ENCODE results near the gene PSMD4.
"Not testable (repeated sequence)": the region's sequence is repeated elsewhere in the genome, so short reads cannot be mapped to it uniquely, and the experiment has no call there.

PSMD4 gene

DNA sequence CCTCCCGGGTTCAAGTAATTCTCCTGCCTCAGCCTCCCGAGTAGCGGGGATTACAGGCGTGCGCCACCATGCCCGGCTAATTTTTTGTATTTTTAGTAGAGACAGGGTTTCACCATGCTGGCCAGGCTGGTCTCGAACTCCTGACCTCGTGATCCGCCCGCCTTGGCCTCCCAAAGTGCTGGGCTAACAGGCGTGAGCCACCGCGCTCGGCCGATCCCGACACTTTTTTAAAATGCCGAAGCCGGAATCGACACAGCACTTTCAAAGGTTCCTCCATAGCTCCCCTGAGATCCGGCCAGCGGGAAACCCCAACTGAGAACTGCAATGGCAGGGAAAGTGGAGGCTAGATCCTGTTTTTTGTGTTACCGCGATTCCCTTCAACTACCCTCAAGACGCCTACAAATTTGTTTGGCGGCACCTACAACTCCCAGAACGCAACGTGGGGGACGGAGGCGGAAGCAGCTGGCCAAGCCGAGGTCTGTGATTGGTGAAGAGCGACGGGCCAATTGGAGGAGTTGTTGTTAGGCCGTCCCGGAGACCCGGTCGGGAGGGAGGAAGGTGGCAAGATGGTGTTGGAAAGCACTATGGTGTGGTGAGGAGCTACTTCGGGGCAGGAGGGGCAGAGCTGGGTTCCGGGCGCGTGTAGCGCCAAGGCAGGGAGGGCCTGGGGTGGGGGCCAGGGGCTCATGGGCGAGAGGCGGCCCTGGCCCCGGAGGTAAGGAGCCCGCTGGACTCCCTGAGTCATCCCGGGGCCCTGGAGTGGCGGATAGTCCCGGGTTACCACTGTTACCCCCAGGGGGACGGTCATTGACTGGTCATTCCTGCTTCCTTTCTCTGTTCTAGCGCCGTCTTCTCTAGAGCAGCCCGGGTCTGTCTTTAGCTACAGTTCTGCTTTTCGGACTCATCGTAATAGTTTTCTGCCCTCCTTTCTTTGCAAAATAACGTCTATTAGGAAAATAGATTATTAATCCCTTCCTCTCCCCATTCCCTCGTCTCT is at the start of gene PSMD4:
Gene PSMD4, plus strand, starts transcription at position 518 of the 997 bp plus-strand sequence. Its CDS starts 49 bp downstream, at position 567.
- DNase-seq, result peak; percentile 93

DNA sequence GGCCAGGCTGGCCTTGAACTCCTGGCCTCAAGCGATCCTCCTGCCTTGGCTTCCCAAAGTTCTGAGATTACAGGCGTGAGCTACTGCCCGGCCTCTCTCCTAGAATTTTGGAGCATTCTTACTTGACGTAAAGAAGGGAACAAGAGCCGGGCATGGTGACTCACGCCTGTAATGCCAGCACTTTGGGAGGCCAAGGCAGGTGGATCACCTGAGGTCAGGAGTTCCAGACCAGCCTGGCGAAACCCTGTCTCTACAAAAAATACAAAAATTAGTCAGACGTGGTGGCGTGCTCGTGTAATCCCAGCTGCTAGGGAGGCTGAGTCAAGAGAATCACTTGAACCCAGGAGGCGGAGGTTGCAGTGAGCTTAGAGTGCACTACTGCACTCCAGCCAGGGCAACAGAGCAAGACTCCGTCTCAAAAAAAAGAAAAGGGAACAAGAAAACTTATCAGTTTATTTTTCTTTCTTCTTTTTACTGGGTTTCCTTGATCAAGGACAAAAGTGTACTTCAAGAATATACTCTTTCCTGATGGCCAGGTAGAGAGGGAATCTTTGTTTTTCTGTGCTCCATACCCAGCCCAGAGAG is 49.1 kb upstream of the PSMD4 start:
- DNase-seq, result not testable (repeated sequence)

DNA sequence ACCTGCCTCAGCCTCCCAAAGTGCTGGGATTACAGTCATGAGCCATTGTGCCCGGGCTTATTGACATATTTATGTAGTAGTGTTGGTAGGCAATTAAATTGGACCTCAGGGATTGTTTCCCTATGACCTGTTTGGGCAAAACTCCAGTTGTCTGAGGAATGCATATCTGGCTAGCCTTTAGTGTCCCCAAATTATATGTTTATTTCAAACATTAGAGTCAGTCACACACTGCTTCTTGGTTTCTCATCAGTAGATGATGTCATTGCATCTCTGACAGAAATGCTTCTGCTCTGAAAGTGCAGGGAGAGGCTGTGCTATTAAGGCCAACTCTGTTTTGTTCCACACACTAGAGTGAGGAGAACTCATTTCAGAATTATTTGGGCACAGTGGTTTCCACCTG is 43.7 kb upstream of the PSMD4 start:
- no peak for DNase-seq

DNA sequence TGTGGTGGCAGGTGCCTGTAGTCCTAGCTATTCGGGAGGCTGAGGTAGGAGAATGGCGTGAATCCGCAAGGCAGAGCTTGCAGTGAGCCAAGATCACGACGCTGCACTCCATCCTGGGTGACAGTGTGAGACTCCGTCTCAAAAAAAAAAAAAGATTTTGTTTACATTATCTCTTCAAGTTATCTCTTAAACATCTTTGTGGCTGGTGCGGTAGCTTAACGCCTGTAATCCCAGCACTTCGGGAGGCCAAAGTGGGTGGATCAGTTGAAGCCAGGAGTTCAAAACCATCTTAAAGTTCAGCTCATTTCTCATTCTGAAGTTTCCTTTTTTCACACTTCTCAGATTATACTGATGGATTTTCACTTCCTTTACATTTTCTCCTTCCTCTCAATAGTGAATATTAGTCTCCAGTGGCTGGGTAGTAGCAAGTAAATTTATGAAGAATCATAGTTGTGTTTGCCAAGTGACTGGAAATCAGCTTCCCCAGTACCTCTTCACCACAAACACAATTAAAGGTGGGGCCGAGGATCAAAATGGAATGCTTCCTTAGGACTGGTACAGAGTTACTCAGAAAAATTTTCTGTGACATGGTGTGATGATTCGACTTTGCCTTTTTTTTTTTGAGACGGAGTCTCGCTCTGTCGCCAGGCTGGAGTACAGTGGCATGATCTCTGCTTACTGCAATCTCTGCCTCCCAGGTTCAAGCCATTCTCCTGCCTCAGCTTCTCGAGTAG is 42.4 kb upstream of the PSMD4 start:
- DNase-seq, result no peak

DNA sequence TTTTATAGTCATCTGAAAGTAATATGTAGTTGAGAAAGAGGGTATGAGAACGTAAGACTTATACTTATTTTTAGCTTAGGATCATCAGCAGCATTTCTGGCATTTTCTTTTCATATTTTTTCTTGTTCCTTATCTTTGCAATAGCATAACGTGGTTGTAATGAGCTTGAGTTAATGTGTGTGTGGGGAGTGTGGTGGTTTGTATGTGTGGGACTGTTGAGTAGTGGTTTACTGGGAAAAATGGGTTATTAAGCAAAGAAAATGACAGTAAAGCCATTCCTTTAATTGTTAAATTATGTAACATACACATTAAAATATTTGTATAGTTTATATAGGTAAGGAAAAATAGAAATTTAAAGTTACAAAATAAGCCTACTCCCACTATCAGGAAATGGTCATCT is 41.0 kb upstream of the PSMD4 start:
- DNase-seq, result no peak

DNA sequence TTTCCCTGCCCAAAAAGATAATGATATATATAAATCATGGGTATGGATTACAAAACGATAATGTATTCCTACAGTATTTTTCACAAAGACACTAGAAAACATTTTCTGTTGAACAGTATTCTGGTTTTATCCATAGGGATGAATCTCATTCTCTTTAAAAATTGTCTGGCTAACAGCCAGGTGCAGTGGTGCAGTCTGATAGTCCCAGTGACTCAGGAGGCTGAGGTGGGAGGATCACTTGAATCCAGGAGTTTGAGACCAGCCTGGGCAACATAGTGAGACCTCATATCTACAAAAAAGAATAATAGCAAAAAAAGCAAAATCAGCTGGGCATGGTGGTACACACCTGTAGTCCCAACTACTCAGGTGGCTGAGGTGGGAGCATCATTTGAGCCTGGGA is 32.9 kb upstream of the PSMD4 start:
- DNase-seq, result no peak

DNA sequence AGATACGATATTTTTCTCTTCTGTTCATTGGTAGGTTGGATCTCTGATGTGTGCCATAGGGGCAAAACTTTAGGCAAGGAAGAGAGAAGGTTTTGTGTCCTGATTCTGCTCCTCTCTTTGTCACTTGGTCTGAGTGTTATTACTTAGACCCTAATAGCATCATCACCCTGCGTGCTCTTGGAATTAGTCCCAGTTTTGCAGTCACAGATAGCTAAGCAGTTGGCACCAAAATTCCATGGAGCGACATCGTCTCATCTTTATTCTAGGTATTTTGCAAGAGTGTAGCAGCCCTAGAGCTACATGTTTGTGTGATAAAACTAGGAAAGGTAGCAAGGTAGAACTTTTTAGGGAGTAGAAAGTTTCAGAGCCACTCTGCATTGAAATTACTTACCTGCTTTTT is 32.4 kb upstream of the PSMD4 start:
- DNase-seq, result no peak

DNA sequence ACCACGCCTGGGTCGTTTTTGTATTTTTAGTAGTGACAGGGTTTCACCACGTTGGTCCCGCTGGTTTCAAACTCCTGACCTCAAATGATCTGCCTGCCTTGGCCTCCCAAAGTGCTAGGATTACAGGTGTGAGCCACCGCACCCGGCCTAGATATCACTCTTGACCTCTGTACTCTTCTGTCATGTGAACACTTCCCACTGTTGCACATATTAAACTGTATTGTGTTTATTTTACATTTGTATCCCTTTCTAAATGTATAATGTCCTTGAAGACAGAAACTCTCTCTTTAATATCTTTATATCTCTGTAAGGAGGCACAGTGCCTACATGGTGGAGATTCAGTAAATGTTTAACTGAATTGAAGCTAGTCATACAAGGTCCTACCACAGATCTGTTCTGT is 19.3 kb upstream of the PSMD4 start:
- no peak for DNase-seq

DNA sequence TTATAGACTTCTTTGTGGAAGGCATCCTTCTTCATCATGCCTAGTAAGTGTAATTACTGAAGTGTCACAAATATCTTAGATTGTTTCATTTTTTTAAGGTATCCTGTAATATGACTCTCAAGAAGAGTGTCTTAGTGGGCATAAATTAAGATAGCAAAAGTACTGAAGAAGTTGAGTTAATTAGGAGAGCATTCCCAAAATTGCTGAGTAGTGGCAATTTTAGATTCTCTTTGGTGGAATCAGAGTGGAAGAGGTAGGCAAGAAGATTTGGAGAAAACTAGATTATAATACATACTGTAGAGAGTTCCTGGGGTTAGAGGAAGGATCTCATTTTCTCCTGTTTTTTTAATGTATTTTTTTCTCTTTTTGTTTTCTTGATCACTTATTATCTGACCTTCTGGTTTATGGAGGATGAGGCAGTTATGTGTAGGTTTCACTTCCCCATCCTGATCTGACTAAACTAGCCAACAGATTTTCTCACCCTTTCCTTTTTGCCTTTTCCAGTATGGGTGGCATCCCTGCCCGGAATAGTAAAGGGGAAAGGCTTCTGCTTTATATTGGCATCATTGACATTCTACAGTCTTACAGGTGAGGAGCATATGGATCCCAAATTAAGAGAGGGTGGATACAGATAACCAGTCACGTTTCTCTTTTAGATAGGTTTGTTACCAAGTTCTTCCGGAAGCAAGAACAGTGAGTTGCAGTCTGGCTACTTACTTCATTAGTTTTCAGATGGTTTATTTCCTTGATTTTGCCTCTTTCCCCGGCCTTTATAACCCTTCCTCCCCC is 16.7 kb upstream of the PSMD4 start:
- DNase-seq, result no peak

DNA sequence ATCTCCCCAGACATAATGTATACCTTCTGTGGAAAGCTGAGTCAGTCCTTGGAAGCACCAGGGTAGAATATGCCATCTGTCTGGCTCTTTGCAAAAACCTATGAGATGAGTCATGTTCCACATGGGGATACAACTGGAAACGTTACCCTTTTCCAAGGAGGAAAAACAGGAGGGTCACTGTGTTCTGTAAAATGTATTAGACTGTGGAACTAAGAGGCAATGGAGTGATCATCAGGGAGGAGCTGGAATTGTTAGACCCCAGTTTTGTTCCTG is 16.1 kb upstream of the PSMD4 start:
- DNase-seq, result no peak

DNA sequence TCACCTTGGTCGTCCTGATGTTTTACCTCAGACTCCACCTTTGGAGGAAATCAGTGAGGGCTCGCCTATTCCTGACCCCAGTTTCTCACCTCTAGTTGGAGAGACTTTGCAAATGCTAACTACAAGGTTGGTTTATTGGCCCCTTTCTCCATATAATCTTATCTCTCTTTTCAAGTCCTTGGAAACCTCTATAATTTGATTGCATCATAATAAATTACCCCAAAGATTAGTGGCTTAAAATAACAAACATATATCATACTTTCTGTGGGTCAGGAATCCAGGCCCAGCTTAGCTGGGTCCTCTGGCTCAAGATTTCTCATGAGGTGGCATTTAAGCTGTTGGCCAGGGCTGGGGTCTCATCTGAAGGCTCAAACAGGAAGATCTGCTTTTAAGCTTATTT is 12.1 kb upstream of the PSMD4 start:
- no peak for DNase-seq

DNA sequence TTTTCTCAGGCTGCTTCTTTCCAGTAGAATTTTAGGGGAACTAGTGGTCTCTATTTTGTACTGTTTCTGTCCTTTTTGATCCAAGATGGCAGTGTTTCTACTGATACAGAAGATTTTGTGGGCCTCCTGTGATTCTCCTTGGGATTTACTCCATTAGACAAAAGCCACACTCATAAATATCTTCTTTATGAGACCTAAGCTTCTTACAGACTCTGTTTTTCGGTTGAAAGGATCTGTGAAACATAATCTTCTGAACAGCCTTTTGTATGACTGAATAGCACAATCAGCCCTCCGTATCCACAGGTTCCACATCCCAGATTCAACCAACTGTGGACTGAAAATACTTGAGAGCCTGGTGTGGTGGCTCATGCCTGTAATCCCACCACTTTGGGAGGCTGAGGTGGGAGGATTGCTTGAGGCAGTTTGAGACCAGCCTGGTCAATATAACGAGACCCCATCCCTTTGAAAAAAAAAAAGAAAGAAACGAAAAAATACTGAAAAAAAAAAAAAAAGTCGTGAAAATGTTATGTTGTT is 10.8 kb upstream of the PSMD4 start:
- DNase-seq, result no peak

DNA sequence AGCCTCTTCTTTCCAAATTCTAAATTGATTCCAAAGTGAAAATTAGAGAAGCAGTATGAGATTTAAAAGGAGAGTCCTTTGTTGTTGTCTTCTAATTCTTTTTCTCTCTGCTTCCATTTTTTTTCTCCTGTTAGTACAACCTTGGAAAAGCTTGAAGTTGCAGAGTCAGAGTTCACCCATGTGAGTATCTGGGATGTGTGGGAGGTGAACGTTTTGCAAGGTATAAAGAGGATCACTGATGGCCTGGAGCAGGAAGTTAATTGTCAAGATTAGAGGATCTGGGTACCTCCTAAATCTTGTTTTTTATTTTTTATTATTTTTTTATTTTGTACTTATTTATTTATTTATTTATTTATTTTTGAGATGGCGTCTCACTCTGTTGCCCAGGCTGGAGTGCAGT is 7.7 kb upstream of the PSMD4 start:
- no peak for DNase-seq

DNA sequence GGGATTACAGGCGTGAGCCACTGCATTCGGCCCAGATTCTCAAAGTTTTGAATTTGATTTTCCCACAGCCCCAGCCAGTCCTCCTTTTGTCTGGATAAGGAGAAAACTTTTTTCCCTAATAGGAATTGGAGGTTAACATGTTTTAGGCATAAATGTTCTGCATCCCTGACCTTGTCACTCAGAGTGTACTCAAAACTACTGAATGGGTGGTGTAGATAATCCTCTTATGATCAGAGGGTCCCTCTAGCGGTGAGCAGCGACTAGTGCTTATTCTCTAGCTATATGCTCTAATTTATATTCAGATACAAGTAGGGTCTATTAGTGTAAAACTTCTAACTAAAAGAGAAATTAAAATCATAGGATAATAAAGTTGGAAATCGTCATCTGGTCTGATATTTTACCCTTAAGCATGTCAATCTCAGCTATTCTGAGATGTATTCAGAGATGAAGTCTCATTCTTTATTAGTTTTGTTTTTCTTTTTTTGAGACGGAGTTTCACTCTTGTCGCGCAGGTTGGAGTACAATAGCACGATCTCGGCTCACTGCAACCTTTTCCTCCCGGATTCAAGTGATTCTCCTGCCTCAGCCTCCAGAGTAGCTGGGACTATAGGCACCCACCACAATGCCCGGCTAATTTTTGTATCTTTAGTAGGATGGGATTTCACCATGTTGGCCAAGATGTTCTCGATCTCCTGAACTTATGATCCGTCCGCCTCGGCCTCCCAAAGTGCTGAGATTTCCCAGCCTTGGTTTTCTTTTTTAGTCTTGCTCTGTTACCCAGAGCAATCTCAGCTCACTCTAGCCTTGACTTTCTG is 2.7 kb upstream of the PSMD4 start:
- DNase-seq, result no peak

DNA sequence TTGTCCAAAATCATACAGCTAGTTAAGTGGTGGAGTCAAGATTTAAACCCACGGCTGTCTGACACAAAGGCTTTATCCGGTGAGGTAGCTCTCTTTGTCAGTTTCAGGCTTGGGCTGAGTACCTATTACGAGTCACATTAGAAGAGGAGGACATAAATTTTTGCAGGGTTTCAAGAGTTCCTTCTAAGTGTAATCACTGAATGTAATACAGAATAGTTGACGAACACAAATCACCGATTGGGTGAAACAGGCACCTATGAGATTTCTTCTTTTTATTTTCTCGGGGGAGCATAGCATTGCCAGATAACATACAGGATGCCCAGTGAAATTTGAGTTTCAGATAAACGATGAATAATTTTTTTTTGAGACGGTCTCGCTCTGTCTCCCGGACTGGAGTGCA is 847 bp downstream of the PSMD4 start:
- DNase-seq, result no peak

DNA sequence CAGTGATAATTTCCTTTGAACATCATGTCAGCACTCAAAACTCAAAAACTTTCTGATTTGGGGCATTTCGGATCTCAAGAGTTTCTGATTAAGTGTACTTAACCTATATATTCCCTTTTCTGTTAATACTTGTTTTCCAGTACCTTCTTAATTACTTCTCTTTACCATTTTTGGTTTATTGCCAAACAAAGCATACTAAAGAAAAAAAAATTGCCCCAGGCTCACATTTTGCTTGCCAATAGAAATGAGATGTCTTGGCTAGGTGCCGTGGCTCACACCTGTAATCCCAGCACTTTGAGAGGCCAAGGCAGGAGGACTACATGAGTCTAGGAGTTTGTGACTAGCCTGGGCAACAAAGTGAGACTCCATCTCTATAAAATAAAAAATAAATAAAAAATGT is 4.8 kb downstream of the PSMD4 start:
- no peak for DNase-seq

DNA sequence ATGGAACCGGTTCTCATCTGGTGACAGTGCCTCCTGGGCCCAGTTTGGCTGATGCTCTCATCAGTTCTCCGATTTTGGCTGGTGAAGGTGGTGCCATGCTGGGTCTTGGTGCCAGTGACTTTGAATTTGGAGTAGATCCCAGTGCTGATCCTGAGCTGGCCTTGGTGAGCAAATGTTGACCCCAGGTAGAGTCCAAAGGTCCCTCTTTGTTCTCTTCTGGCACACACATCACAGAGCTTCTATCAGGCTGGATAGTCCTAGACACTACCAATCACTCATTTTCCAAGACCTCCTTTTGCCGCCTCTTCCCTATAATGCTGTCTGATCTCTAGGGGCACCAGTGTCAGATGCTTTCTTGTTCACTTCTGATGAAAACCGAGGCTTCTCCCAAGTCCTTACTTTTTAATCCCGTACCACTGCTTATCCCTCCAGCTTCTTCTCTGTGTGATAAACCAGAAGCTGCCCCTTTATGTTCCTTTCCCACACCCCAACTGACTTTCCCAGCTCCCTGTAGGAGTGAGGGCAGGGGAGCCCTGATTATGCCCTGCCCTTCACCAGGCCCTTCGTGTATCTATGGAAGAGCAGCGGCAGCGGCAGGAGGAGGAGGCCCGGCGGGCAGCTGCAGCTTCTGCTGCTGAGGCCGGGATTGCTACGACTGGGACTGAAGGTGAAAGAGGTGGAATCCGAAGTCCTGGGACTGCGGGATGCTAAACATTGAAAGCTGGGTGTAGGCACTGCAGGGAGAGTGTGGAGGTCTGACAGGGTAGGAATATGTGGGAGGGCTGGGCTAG is 11.1 kb downstream of the PSMD4 start:
- no peak for DNase-seq

DNA sequence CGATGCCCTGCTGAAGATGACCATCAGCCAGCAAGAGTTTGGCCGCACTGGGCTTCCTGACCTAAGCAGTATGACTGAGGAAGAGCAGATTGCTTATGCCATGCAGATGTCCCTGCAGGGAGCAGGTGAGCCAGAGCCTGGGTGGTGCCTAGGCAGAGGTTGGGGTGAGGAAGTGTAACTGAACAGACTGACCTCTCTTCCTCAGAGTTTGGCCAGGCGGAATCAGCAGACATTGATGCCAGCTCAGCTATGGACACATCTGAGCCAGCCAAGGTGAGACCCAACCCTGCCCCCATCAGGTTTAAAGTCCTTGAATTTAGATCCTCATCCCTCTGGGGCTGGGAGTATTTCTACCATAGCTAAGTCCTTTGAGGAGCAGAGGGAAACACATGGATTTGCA is 11.8 kb downstream of the PSMD4 start:
- no peak for DNase-seq

DNA sequence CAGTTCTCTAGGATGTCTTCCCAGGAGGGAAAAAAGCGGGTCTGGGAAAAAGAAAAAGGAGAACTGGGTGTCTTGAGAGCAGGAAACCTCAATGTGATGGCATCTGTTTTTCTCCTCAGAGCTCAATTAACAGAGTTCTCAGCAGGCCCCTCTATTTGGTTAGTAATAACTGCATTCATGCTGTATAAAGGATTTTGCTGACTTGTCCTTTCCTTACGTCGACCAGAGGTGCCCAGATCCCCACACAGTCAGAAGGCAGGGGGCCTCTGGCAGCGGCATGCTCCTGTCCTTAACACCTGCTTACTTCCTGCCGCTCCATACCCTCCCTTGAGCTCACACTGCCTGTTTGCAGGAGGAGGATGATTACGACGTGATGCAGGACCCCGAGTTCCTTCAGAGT is 12.3 kb downstream of the PSMD4 start:
- DNase-seq, result no peak

DNA sequence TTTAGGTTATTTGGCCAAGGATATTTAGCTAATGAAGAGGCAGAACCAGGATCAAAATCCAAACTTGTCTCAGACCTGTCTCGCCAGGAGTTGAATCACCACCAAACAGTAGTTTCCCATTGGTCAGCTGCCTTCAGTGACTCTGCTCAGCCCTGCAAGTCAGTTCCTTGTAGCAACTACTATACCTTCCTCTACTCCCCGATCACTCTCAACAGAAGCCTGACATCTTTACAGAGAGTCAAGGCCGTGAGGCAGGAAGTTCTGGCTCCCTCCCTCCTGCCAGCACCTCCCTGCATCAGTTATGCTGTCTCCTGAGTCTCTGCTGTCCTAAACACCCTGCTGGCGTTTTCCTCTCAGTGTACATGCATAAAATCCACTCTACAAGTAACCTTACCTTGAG is 13.2 kb downstream of the PSMD4 start:
- no peak for DNase-seq

DNA sequence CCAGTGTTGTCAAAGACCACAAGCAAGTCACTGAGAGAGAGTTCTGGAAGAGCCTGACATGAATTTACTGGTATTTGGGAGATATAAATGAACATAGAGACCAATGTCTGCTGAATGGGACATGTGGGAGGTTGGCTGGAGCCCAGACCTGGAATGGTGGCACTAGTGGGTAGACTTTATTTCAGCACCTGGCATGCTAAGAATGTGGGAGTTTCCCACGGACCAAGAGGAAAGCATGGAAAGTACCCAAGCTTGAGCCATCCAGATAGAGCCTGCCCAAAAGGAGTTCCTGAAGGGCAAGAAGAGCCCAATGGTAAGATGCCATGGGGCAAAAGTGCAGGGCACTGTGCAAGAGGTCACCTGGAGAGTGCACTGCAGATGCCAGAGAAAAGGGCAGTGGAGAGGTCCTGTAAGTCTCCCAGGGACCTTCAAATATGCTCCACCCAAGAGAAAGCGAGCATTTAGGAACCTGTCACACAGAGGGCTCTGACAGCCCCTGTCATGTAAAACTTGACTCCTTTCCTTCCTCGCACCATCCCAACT is 19.5 kb downstream of the PSMD4 start:
- DNase-seq, result no peak

All from activated CD8-positive, alpha-beta memory T cell treated with anti-CD3 and anti-CD28 coated beads, Interleukin-2, amount 50 U/mL, for 48 hours (primary cell).